HG03196 (cell line): ENCODE data around the gene ULK4.
"Not testable (repeated sequence)": the region's sequence is repeated elsewhere in the genome, so short reads cannot be mapped to it uniquely, and the experiment has no call there.

ENCODE experiments used
- ATAC-seq: cut with Tn5 transposase; IDR thresholded peaks from one replicate; pipeline ENCODE4 v1.9.1; 2021; ENCODE audit not compliant: unreplicated experiment

The ULK4 gene

DNA sequence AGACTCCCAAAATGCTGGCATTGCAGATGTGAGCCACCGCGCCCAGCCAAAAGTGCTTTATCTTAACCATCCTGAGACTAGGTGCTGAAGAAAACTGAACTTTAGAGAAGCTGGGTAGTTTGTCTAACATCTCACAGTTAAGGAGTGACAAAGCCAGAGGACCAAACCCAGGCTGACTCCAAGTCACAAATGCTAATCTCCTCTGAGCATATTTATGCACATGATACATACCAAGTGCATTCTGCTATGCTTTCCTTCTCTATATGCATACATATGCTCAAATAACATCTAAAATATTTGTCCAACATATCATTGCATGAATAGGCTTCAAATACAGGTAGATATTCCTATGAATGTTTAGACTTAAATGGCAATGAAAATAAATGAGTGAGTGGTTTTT is 505.7 kb downstream of the ULK4 start:
- no peak for ATAC-seq

DNA sequence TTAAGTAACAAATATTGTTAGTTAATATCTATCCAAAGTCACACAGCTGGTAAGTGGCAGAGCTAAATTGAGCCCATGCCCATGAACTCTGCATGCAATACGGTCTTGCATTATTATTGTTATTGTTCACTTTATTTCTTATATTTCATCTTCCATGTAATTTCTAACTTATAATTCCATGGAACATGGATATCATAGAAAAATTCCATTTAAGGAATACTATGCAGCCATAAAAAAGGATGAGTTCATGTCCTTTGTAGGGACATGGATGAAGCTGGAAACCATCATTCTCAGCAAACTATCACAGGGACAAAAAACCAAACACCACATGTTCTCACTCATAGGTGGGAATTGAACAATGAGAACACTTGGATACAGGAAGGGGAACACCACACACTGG is 508.3 kb downstream of the ULK4 start:
- not testable (repeated sequence) for ATAC-seq

DNA sequence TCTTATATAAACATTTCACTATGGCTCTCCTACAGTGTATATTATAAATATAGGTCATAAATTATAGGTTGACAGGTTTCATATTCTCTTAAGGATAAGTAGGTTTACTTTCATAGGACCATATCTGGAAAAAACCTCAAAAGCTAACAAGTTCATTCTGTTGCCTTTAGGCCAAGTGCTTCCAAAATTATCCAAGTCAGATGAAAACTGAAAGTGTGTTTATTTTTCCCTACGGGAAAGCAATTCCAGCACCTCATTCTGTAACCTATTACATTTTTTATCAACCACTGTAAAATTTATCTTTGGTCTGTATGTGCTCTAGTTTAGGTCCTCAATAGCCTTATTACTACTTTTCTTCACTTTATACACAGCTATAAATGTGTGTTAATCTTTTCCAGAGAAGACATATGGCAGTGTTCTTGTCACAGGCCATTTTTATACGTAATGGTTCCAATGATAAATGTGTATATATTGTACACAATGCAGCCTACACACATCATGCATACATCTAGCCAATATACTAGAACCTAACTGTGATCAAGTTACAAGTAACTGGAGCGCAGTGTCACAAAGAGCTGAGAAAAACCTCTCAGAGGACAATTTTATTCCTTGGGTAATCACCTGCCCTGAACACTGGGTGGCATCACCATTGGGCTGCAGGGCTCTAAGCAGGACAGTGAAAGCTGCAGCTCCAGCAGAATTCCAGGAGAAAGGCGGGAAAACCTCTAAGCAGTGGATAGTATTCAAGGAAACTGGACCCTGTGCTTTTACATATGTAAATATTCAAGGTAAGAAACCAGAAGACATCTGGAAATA is 511.3 kb downstream of the ULK4 start:
- ATAC-seq, result no peak

DNA sequence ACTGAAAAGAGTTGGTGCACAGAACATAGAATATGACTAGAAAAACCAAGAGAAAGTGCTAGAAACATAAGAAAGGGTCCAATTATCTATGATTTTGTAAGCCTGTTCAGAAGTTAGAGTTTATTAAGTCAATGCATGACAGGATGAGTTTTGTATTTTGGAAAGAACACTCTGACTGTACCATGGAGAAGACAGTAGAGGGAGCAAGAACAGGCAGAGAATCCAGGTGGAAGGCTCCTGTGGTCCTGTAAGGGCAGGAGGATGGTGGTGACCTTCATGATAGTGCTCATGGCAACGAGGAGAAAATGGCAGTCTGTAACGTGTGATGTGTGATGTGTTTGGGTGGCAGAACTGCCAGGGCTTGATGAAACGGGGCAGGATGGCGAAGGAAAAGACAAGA is 513.5 kb downstream of the ULK4 start:
- no peak for ATAC-seq

DNA sequence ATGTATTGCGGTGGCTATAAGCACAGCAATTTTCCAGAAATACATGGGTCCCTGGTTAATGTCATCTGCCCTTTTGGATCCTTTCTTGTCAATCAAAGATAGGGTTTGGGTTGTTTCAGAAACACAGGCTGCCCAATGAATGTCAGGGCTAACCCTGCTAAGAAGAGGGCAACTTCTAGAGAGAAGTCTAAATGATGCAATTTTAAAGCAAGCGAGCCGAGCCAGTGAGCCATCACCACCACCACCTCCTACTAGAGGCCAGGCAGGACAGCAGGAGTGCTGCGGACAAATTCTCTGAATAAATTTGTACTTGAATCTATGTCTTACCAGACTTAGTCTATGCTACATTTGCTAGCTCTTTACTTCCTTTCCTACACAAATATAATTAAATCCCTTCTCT is 514.2 kb downstream of the ULK4 start:
- no peak for ATAC-seq

DNA sequence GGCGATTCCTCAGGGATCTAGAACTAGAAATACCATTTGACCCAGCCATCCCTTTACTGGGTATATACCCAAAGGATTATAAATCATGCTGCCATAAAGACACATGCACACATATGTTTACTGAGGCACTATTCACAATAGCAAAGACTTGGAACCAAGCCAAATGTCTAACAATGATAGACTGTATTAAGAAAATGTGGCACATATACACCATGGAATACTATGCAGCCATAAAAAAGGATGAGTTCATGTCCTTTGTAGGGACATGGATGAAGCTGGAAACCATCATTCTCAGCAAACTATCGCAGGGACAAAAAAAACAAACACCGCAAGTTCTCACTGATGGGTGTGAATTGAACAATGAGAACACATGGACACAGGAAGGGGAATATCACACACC is 515.6 kb downstream of the ULK4 start:
- ATAC-seq, result not testable (repeated sequence)

DNA sequence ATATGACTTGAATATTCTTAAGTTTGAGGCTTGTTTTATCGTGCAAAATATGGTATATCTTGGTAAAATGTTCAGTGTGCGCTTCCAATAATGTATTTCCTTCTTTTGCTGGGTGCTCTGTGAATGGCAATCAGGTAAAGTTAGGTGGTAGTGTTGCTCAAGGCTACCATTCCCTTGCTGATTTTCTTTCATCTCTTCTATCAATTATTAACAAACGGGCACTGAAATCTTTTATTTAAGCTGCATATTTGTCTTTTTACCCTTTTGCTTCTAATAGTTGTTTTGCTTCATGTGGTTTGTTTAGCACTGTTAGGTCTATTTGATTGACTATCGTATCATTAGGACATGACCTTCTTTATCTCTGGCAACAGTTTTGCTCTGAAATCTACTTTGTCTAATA is 520.3 kb downstream of the ULK4 start:
- no peak for ATAC-seq

DNA sequence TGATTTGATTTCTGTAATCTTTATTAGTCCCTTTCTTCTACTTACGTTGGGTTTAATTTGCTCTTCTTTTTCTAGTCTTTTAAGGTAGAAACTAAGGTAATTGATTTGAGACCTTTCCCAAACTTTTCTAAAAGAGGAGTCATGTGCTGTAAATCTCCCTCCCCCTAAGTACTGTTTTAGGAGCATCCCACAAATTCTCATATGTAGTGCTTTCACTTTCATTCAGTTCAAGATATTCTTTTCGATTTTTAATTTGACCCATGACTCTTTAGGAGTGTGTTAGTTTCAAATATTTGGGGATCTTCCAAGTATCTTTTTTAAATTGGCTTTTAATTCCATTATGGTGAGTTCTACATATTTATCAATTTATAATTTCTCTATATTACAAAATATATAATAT is 520.8 kb downstream of the ULK4 start:
- ATAC-seq, result no peak

DNA sequence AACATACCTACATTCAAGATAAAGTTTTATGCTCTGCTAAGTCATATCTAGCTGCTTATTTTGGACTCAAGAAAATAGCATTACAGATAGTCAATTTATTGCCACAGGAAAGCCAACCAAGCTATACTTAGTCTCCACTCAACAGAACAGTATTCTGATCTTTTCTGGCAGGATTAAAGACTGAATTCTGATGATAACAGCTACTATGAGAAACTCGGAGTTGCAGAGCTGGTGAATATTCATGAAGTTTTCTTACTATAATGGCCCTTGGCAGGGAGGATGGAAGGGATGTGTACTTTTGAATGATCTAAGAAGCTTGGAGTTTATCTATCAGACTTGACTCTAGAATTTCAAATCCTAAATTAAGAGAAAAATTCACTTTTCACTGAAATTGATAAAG is 524.9 kb downstream of the ULK4 start:
- no peak for ATAC-seq

DNA sequence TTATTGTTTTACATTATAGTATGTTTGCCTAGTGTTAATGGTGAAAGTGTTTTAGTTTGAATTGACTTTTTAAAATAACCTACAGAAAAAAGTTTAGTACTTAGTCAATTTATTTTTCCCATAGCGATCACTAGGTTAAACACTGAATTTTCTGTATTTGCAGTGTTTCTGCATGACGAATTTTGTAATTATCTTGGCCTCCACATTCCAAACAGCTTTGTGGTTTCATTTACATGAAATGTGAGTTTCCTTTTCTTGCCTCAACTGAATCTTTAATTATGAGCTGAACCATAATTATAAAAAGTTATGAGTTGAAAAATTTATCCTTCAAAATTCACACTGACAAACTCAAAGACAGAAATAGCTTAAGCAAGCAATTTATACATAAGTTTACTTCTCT is 527.1 kb downstream of the ULK4 start:
- no peak for ATAC-seq

DNA sequence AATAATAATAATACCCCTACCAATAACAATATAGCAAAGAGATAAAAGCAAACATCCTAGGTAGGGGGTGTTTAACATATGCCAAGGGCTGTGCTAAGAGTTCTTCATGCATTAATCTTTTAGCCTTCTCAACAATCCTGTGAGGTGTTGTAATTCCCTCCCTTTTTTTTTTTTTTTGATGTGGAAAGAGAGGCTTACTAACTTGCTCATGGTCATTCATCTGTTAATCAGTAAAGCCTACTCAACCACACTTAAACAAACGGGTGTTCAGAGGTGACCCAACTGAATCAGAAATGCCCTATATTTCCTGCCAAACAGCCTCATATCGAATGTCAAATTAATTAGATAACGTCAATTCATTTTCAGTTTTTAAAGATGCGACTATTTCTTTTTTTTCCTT is 530.5 kb downstream of the ULK4 start:
- ATAC-seq, result no peak

DNA sequence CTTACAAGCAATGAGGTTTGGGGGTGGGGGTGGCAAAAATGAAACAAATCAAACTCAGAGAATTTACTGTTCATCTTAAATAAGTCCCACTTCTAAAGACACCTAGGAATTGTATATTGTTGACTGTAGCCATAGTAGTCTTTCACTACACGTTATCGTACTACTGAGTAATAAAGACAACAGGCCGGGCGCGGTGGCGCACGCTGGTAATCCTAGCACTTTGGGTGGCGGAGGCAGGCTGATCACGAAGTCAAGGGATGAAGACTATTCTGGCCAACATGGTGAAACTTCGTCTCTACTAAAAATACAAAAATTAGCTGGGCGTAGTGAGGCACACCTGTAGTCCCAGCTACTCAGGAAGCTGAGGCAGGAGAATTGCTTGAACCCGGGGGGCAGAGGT is 531.0 kb downstream of the ULK4 start:
- ATAC-seq, result no peak

DNA sequence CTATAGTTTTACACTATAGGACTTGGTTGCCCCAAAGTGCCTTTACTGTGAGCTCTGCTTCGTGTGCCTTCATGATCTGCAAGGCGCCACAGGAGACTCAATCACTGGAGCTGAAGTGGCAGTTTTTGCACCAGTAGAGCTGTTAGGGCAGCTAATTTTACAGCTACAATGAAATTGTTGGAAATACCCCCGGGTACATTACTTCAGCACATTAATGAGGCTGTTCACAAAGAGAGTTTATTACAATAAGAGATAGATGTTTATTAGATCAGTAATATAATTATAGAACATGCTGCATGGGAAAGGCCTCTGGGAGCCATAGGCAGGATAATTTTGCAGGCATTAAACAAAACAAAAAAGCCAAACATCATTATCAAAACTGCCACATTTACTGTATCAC is 531.5 kb downstream of the ULK4 start:
- ATAC-seq, result no peak

DNA sequence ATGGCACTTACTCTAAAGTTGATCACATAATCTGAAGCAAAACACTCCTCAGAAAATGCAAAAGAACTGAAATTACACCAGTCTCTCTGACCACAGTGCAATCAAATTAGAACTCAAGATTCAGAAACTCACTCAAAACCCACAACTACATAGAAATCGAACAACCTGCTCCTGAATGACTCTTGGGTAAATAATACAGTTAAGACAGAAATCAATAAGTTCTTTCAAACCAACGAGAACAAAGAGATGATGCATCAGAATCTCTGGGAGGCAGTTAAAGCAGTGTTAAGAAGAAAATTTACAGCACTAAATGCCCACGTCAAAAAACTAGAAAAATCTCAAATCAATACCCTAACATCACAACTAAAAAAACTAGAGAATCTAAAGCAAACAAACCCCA is 535.4 kb downstream of the ULK4 start:
- ATAC-seq, result no peak

DNA sequence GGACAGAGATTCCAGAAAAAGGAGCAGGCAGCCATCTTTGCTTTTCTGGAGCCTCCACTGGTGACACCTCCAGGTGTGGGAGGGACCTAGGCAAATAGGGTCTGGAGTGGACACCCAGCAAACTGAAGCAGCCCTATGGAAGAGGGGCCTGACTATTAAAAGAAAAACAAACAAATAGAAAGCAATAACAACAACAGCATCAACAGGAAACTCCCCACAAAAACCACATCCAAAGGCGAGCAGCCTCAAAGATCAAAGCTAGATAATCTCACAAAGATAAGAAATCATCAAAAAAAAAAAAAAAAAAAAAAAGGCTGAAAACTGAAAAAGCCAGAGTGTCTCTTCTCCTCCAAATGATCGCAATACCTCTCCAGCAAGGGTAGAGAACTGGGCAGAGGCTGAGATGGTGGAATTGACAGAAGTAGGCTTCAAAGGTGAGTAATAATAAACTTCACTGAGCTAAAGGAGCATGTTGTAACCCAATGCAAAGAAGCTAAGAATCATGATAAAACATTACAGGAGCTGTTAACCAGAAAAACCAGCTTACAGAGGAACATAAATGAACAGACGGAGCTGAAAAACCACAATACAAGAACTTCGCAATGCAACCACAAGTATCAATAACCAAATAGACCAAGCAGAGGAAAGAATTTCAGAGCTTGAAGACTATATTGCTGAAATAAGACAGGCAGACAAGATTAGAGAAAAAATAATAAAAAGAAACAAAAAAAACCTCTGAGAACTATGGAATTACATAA is 537.2 kb downstream of the ULK4 start:
- no peak for ATAC-seq

DNA sequence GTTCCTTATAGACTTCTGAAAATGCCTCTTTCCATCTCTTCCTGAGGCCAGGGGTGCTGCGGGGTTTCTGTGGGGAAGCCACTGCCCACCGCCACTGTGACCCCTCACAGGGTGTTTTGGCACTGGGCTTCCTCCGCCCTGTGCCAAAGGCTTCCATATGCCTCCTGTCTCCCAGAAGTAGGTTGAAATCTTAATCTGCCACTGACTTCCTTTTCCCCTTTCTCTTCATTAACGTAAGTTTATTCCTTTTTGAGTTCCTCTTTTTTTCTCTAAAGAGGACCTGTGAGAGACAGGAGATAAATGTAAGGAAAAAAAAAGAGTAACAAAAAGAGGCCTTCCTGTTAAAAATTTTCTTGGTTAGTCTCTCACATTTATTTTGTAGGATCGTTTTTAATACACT is 542.1 kb downstream of the ULK4 start:
- ATAC-seq, result no peak

DNA sequence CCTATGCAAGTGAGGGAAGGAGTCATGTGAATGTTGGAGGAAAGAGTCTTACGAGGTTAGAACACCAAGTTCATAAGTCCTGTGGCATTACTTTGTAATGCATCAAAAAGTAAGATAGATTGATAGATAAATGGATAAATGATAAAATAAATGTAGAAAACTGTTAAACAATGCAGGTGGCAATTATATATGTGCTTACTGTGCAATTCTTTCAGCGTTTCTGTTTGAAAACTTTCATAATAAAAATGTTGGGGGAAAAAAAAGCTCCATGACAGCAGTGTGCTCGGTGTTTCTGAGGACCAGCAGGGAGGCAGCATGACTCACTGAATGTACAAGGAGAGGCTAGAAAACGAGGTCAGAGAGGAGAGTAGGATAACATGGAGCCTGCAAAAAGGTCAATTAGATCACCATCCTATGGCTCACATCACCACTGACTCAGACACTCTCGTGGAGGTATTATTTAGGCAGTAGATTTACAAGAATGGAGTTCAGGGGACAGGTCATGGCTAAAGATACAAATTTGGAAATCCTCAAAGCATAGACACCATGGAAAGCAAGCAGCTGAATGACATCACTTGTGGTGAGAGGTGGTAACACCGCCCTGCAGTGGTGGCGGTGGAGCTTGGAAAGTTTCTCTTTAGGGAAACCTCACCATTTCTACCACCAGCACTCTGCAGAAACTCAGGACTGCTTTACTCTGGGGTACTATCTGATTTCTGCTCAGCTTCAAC is 542.8 kb downstream of the ULK4 start:
- ATAC-seq, result no peak

DNA sequence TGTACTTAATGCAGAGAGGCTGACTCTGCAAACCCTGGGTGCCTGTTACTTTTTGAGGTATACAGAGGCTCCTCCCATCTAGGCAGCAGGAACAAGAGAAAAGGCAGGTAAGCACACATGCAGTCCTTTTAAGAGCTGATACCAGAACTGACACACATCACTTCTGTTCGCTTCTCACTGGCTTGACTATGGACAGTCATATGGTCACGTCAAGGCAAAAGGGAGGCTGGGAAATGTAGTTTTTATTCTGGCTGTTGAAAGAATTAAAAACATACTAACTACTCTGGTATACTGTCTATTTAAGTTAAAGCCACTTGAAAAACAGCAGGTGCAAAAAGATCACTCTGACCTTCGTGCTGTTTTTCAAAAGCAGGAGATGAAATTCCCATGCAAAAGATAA is 544.3 kb downstream of the ULK4 start:
- no peak for ATAC-seq

DNA sequence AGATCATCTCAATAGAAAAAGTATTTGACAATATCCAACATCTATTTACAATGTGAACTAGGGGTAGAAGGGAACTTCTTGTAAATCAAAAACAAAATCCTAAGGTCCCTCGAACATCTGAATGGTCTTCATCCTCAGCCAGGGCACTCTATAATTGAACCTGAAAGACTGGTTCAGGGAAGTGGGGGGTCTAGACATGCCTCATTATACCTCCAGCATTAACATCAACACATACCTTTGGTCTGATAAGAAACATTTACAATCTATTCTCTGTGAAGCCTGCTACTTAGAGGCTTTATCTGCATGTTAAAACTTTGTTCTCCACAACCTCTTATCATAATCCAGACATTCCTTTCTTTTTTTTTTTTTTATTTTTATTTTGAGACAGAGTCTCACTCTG is 550.8 kb downstream of the ULK4 start:
- ATAC-seq, result no peak

DNA sequence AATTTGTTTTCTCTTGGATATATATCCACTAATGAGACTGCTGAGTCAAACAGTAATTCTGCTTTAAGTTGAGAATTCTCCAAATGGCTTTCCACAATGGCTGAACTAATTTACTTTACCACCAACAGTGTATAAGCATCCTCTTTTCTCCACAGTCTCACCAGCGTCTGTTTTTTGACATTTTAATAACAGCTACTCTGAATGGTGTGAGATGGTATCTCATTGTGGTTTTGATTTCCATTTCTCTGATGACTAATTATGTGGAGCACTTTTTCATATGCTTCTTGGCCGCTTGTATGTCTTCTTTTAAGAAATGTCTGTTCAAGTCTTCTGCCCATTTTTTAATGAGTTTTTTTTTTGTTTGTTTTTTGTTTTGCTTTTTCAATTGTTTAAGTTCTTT is 556.4 kb downstream of the ULK4 start:
- no peak for ATAC-seq

DNA sequence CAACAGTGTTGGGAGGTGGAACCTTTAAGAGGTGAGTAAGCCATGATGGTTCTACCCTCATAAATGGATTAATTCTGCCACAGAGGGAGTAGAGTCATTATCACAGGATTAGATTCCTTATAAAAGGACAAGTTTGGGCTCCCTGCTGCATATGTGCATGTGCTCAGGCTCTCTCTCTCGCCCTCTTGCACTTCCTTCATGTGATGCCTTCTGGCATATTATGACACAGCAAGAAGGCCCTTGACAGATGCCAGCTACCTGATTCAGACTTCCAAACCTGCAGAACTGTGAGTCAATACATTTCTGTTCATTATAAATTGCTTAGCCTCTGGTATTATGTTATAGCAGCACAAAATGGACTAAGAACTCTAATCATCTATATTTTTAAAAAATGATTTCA is 557.3 kb downstream of the ULK4 start:
- ATAC-seq, result no peak

DNA sequence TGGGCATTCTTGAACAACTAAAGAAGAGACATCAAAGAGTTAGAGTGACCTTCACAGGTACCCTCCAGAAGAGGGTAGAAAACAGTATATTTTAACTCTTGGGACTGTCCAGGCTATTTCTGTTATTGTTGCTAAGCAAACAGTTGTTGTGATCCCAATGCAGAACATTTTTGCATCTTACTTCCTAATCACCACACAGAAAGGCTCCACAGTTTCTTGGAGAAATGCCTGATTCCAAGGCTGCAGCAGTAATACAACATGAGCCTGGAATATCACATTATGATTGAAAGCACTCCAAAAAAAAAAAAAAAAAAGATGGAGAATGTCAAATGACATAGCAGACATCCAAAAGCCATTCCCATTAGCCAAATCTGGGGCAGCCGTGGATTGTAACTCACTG is 567.0 kb downstream of the ULK4 start:
- no peak for ATAC-seq
